Naive B cell (primary cell): ENCODE data around the gene LRRFIP1. TPM values are rescaled to one million over a fixed set of nuclear protein-coding genes. Genes with fewer than 3 reads are reported as not detected.
A peak's percentile ranks its signal among the peaks of the same experiment; 100 is the strongest.
"Not testable (repeated sequence)": the region's sequence is repeated elsewhere in the genome, so short reads cannot be mapped to it uniquely, and the experiment has no call there.

Experiments used
- ATAC-seq, 2 donors: fragments of 150-1000 bp; cut with Tn5 transposase; 2 replicates each; pipeline ENCODE4 v1.10.0; 2021; ENCODE audit warnings: low read depth in 2 of 2, mild to moderate bottlenecking in 2 of 2, moderate library complexity in 2 of 2
- DNase-seq: peaks from one replicate; pipeline ENCODE4 v3.0.0; 2022
- H3K27ac Mint-ChIP-seq, 6 donors: one replicate each; pipeline ENCODE4 v1.8.0; 2020 to 2022; ENCODE audit warnings: mild to moderate bottlenecking in 6 of 6, mixed read lengths in 6 of 6, moderate library complexity in 5 of 6, inconsistent platforms in 2 of 6
- H3K27me3 Mint-ChIP-seq, 3 donors: one replicate each; pipeline ENCODE4 v1.8.0; 2021 to 2022; ENCODE audit warnings: mixed read lengths in 3 of 3, mild to moderate bottlenecking in 1 of 3
- H3K36me3 Mint-ChIP-seq, 2 donors: one replicate each; pipeline ENCODE4 v1.8.0; 2020 to 2022; ENCODE audit warnings: mixed read lengths in 2 of 2, inconsistent platforms in 1 of 2, mild to moderate bottlenecking in 1 of 2
- H3K4me1 Mint-ChIP-seq, 3 donors: one replicate each; pipeline ENCODE4 v1.8.0; 2020 to 2022; ENCODE audit warnings: mixed read lengths in 3 of 3, inconsistent platforms in 1 of 3, mild to moderate bottlenecking in 1 of 3, moderate library complexity in 1 of 3
- H3K4me3 Mint-ChIP-seq, 8 donors: one replicate each; pipeline ENCODE4 v1.8.0; 2020 to 2022; ENCODE audit warnings: mild to moderate bottlenecking in 8 of 8, mixed read lengths in 8 of 8, moderate library complexity in 8 of 8, inconsistent platforms in 2 of 8
- H3K9me3 Mint-ChIP-seq, 7 donors: one replicate each; pipeline ENCODE4 v1.8.0; 2020 to 2022; ENCODE audit warnings: mixed read lengths in 7 of 7, mild to moderate bottlenecking in 5 of 7, inconsistent platforms in 2 of 7, moderate library complexity in 1 of 7
- polyA plus RNA-seq, 6 donors: library from polyadenylated mRNA; unstranded; fragments of 300-500 nt; fragmentation: Illumina TruSeq; gene quantifications; one replicate each; pipeline ENCODE4 v1.2.3, GENCODE V29; 2021; ENCODE audit warnings: low read depth in 6 of 6

The LRRFIP1 gene
- polyA plus RNA-seq, 6 donors from 2014 or later, result 45.8 to 88.7 (median 68.2) TPM

DNA sequence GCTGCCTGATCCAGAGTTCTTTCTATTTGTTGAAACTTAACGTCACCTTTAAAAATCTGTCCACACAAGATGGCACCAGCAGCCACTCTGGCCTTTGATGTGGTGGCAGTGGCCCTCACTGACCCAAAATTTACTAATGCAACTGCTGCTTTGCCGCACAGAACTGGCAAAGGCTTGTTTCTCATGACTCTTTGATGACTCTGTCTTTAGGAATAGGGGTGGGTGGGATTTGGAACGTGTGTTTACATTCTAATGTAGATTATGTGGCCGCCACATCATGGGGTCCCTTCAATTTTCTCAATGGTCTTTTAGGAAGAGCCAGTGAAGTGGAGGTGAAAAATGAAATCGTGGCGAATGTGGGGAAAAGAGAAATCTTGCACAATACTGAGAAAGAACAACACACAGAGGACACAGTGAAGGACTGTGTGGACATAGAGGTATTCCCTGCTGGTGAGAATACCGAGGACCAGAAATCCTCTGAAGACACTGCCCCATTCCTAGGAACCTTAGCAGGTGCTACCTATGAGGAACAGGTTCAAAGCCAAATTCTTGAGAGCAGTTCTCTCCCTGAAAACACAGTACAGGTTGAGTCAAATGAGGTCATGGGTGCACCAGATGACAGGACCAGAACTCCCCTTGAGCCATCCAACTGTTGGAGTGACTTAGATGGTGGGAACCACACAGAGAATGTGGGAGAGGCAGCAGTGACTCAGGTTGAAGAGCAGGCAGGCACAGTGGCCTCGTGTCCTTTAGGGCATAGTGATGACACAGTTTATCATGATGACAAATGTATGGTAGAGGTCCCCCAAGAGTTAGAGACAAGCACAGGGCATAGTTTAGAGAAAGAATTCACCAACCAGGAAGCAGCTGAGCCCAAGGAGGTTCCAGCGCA, 135.2 kb downstream of the LRRFIP1 start:
- not testable (repeated sequence) for H3K27me3 Mint-ChIP-seq, ATAC-seq, H3K4me3 Mint-ChIP-seq, DNase-seq, H3K9me3 Mint-ChIP-seq, H3K4me1 Mint-ChIP-seq
- peak overlapping the region in 3 of 6 donors; percentile 16 to 74 (median 73) for H3K27ac Mint-ChIP-seq
- H3K36me3 Mint-ChIP-seq, result peaks cover 24 to 29% of the 10 kb centered on the region in 2 donors

GRCh38 chr2:237763812-237764211, 136.4 kb downstream of the LRRFIP1 start:
- peaks cover 0 to 4% (median 0%) of the 10 kb centered on the region in 3 donors for H3K4me1 Mint-ChIP-seq
- peaks cover 24 to 25% of the 10 kb centered on the region in 2 donors for H3K36me3 Mint-ChIP-seq
- no peak overlapping the region for H3K4me3 Mint-ChIP-seq
- H3K27me3 Mint-ChIP-seq, result no peaks in the 10 kb centered on the region
- DNase-seq, result no peak
- no peak for ATAC-seq
- peak overlapping the region in 1 of 6 donors; percentile 91 for H3K27ac Mint-ChIP-seq
- no peaks in the 10 kb centered on the region for H3K9me3 Mint-ChIP-seq

DNA sequence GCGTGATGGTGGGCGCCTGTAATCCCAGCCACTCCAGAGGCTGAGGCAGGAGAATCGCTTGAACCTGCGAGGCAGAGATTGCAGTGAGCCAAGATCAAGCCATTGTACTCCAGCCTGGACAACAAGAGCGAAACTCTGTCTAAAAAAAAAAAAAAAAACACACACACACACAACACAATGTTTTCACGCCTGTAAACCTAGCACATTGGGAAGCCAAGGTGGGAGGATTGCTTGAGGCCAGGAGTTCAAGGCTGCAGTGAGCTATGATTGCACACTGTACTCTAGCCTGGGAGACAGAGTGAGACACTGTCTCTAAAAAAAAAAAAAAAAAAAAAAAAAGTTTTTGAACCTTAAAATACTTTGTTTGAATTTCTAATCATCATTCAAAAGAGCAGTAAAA, 137.7 kb downstream of the LRRFIP1 start:
- H3K9me3 Mint-ChIP-seq, H3K4me3 Mint-ChIP-seq, H3K27me3 Mint-ChIP-seq, H3K4me1 Mint-ChIP-seq, DNase-seq, ATAC-seq: not testable (repeated sequence)
- Mint-ChIP-seq H3K36me3 (peaks cover 23 to 24% of the 10 kb centered on the region in 2 donors), H3K27ac (peak overlapping the region in 1 of 6 donors; percentile 86)

GRCh38 chr2:237765875-237766274, 138.5 kb downstream of the LRRFIP1 start:
- H3K4me3 Mint-ChIP-seq, result no peak overlapping the region
- H3K27me3 Mint-ChIP-seq, result no peaks in the 10 kb centered on the region
- ATAC-seq, result no peak
- no peak for DNase-seq
- peaks cover 0 to 4% (median 0%) of the 10 kb centered on the region in 3 donors for H3K4me1 Mint-ChIP-seq
- no peaks in the 10 kb centered on the region for H3K9me3 Mint-ChIP-seq
- peak overlapping the region in 1 of 6 donors; percentile 69 for H3K27ac Mint-ChIP-seq
- H3K36me3 Mint-ChIP-seq, result peaks cover 23 to 29% of the 10 kb centered on the region in 2 donors

GRCh38 chr2:237766340-237766739, 139.0 kb downstream of the LRRFIP1 start:
- Mint-ChIP-seq H3K9me3 (no peaks in the 10 kb centered on the region), H3K27ac (no peak overlapping the region), H3K4me1 (peaks cover 0 to 4% (median 0%) of the 10 kb centered on the region in 3 donors), H3K27me3 (no peaks in the 10 kb centered on the region), H3K36me3 (peaks cover 25 to 31% of the 10 kb centered on the region in 2 donors), H3K4me3 (no peak overlapping the region)
- ATAC-seq, result no peak
- no peak for DNase-seq

DNA sequence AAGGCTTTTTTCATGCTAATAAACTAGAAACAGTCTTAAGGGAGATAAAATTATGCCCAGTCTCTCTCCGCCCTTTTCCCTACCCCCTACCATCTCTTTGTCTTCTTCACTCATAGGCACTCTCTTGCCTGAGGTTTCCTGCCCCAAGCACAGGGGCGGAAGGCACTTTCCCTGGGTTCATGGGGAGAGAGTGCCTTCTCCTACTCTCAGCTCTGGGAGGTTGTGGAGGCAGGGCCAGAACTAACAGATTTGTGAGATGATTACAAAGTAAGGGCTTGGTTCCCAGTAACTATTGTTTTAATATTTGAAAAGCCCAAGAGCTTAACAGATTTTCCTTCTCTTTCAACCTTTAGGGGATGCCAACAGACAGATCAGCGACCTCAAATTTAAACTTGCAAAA, 145.1 kb downstream of the LRRFIP1 start:
- H3K9me3 Mint-ChIP-seq, result peaks cover 0 to under 1% (median 0%) of the 10 kb centered on the region in 7 donors
- peak overlapping the region in 2 of 6 donors; percentile 37 to 59 for H3K27ac Mint-ChIP-seq
- peaks cover 21 to 39% of the 10 kb centered on the region in 2 donors for H3K36me3 Mint-ChIP-seq
- no peak overlapping the region for H3K4me3 Mint-ChIP-seq
- peaks cover 0 to 5% (median 0%) of the 10 kb centered on the region in 3 donors for H3K4me1 Mint-ChIP-seq
- no peak for DNase-seq
- H3K27me3 Mint-ChIP-seq, result no peaks in the 10 kb centered on the region
- ATAC-seq, result no peak

- peaks cover 0 to 2% (median 0%) of the 10 kb centered on the region in 7 donors for H3K9me3 Mint-ChIP-seq
- H3K4me3 Mint-ChIP-seq, result no peak overlapping the region
- DNase-seq (no peak), ATAC-seq (no peak)
- peaks cover 0 to 5% (median 0%) of the 10 kb centered on the region in 3 donors for H3K4me1 Mint-ChIP-seq
- H3K27me3 Mint-ChIP-seq, result no peaks in the 10 kb centered on the region
- peak overlapping the region in 1 of 6 donors; percentile 52 for H3K27ac Mint-ChIP-seq
- peaks cover 30 to 50% of the 10 kb centered on the region in 2 donors for H3K36me3 Mint-ChIP-seq
Observed at GRCh38 chr2:237773826-237774225, 146.4 kb downstream of the LRRFIP1 start.

GRCh38 chr2:237774811-237775553, 147.6 kb downstream of the LRRFIP1 start:
- ATAC-seq (peak in 1 of 2 donors; percentile 61), DNase-seq (peak; percentile 45)
- H3K4me3 Mint-ChIP-seq, result no peak overlapping the region
- H3K9me3 Mint-ChIP-seq, result peaks cover 0 to 2% (median 0%) of the 10 kb centered on the region in 7 donors
- H3K36me3 Mint-ChIP-seq, result peaks cover 34 to 55% of the 10 kb centered on the region in 2 donors
- H3K27ac Mint-ChIP-seq, result peak overlapping the region in 3 of 6 donors; percentile 18 to 92 (median 67)
- peaks cover 0 to 5% (median 0%) of the 10 kb centered on the region in 3 donors for H3K4me1 Mint-ChIP-seq
- no peaks in the 10 kb centered on the region for H3K27me3 Mint-ChIP-seq

- ATAC-seq (no peak), DNase-seq (no peak)
- H3K27ac Mint-ChIP-seq, result peak overlapping the region in 1 of 6 donors; percentile 72
- peaks cover 35 to 58% of the 10 kb centered on the region in 2 donors for H3K36me3 Mint-ChIP-seq
- no peak overlapping the region for H3K4me3 Mint-ChIP-seq
- H3K9me3 Mint-ChIP-seq, result peaks cover 0 to 10% (median 8%) of the 10 kb centered on the region in 7 donors
- H3K4me1 Mint-ChIP-seq, result peaks cover 0 to 5% (median 0%) of the 10 kb centered on the region in 3 donors
- H3K27me3 Mint-ChIP-seq, result no peaks in the 10 kb centered on the region
Observed at GRCh38 chr2:237779521-237779920, 152.1 kb downstream of the LRRFIP1 start.

GRCh38 chr2:237782181-237782580, 154.8 kb downstream of the LRRFIP1 start:
- H3K4me1 Mint-ChIP-seq, result no peaks in the 10 kb centered on the region
- no peaks in the 10 kb centered on the region for H3K27me3 Mint-ChIP-seq
- peaks cover 46 to 60% of the 10 kb centered on the region in 2 donors for H3K36me3 Mint-ChIP-seq
- no peak for DNase-seq
- H3K27ac Mint-ChIP-seq, result peak overlapping the region in 1 of 6 donors; percentile 37
- peaks cover 4 to 28% (median 15%) of the 10 kb centered on the region in 7 donors for H3K9me3 Mint-ChIP-seq
- no peak overlapping the region for H3K4me3 Mint-ChIP-seq
- no peak for ATAC-seq

- not testable (repeated sequence) for DNase-seq, ATAC-seq, H3K4me1 Mint-ChIP-seq, H3K27ac Mint-ChIP-seq, H3K27me3 Mint-ChIP-seq, H3K4me3 Mint-ChIP-seq
- H3K9me3 Mint-ChIP-seq, result peaks cover 4 to 34% (median 20%) of the 10 kb centered on the region in 7 donors
- H3K36me3 Mint-ChIP-seq, result peaks cover 43 to 51% of the 10 kb centered on the region in 2 donors
Observed at GRCh38 chr2:237783678-237784077, 156.3 kb downstream of the LRRFIP1 start.

GRCh38 chr2:237786936-237787335, 159.5 kb downstream of the LRRFIP1 start:
- Mint-ChIP-seq H3K27ac (peak overlapping the region in 1 of 6 donors; percentile 55), H3K36me3 (peaks cover 21 to 30% of the 10 kb centered on the region in 2 donors), H3K27me3 (no peaks in the 10 kb centered on the region)

DNA sequence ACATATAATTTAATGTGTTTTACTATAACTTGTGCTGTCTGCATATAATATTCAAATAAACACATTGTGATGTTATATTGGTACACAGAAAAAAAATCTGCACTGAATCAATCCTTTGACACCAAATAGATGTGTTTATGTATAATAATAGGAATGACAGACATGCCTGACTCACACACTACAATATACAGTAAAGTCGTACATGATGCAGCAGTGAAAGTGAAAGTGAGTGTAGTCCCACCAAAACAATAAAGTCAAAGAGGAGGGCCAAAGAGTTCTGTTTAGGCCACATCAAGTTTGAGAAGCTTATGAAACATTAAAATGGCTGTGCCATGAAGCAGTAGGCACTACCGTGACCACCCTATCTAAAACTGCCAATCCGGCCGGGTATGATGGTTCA, 163.0 kb downstream of the LRRFIP1 start:
- Mint-ChIP-seq H3K9me3 (peaks cover 8 to 20% (median 14%) of the 10 kb centered on the region in 7 donors), H3K4me3 (no peak overlapping the region), H3K27me3 (no peaks in the 10 kb centered on the region), H3K36me3 (peaks cover 20 to 22% of the 10 kb centered on the region in 2 donors), H3K27ac (no peak overlapping the region), H3K4me1 (peaks cover 0 to 7% (median 2%) of the 10 kb centered on the region in 3 donors)
- no peak for DNase-seq
- ATAC-seq, result no peak

More at GRCh38 chr2:237786936-237787335, 159.5 kb downstream of the LRRFIP1 start:
- Mint-ChIP-seq H3K4me3 (no peak overlapping the region), H3K4me1 (peaks cover 0 to 7% (median 2%) of the 10 kb centered on the region in 3 donors), H3K9me3 (peaks cover 8 to 34% (median 20%) of the 10 kb centered on the region in 7 donors)
- ATAC-seq, result no peak
- no peak for DNase-seq
